DND-41 (cell line): ENCODE measurements around the gene CRCP.

Experiments used
- ATAC-seq: fragments of 200-7000 bp; cut with Tn5 transposase; 3 replicates; pipeline ENCODE4 v1.9.1; 2021; ENCODE audit warnings: low read depth; ENCODE audit not compliant: insufficient read depth
- DNase-seq: peaks from one replicate; pipeline ENCODE4 v3.0.0-alpha.2; 2020
- H2AFZ ChIP-seq: 2 replicates; pipeline ENCODE4 v1.6.0; 2012; ENCODE audit warnings: low read depth, low read length
- H3K27ac ChIP-seq: 2 replicates; pipeline ENCODE4 v1.5.1; 2012; ENCODE audit warnings: low read length, inconsistent platforms
- H3K27me3 ChIP-seq: fragments of 200-600 bp; sonication (generic); 2 replicates; pipeline ENCODE4 v1.6.0; 2012; ENCODE audit warnings: low read length, mild to moderate bottlenecking, inconsistent platforms; ENCODE audit not compliant: insufficient read depth, poor library complexity
- H3K36me3 ChIP-seq: 2 replicates; pipeline ENCODE4 v1.5.1; 2012; ENCODE audit warnings: low read length, inconsistent platforms; ENCODE audit not compliant: insufficient read depth
- H3K4me1 ChIP-seq: 2 replicates; pipeline ENCODE4 v1.5.1; 2012; ENCODE audit warnings: mild to moderate bottlenecking, low read length; ENCODE audit not compliant: insufficient read depth
- H3K4me2 ChIP-seq: 2 replicates; pipeline ENCODE4 v1.6.0; 2012; ENCODE audit warnings: mild to moderate bottlenecking, moderate library complexity, low read length, inconsistent platforms; ENCODE audit not compliant: insufficient read depth
- H3K4me3 ChIP-seq, 2 experiments: fragments of 200-600 bp in 1 of 2; shearing (Covaris generic) in 1 of 2; 2 replicates each; pipeline ENCODE4 v1.5.1; 2012 to 2016; ENCODE audit warnings: inconsistent platforms in 2 of 2, low read length in 2 of 2, mild to moderate bottlenecking in 2 of 2, low read depth in 1 of 2, moderate library complexity in 1 of 2
- H3K79me2 ChIP-seq: 2 replicates; pipeline ENCODE4 v1.6.0; 2012; ENCODE audit warnings: low read length, inconsistent platforms; ENCODE audit not compliant: insufficient read depth
- H3K9ac ChIP-seq: 2 replicates; pipeline ENCODE4 v1.6.0; 2012; ENCODE audit warnings: low read depth, mild to moderate bottlenecking, inconsistent platforms, low read length, moderate library complexity
- H3K9me3 ChIP-seq: 2 replicates; pipeline ENCODE4 v1.5.1; 2012; ENCODE audit warnings: low read length, moderate library complexity, mild to moderate bottlenecking, inconsistent platforms; ENCODE audit not compliant: insufficient read depth, severe bottlenecking
- H4K20me1 ChIP-seq: 2 replicates; pipeline ENCODE4 v1.6.0; 2012; ENCODE audit warnings: low read length; ENCODE audit not compliant: insufficient read depth
- CTCF ChIP-seq: IDR thresholded peaks from 2 replicates; pipeline ENCODE4 v1.5.1; 2012; ENCODE audit warnings: borderline replicate concordance, low read length, moderate library complexity, mild to moderate bottlenecking; ENCODE audit not compliant: poor library complexity, severe bottlenecking; ENCODE audit errors: extremely low read depth
- EZH2 ChIP-seq: IDR thresholded peaks from 3 replicates; pipeline ENCODE4 v1.6.1; 2012; ENCODE audit warnings: borderline replicate concordance, low read depth, mild to moderate bottlenecking, moderate library complexity, low read length, inconsistent platforms; ENCODE audit not compliant: severe bottlenecking

The CRCP gene

DNA sequence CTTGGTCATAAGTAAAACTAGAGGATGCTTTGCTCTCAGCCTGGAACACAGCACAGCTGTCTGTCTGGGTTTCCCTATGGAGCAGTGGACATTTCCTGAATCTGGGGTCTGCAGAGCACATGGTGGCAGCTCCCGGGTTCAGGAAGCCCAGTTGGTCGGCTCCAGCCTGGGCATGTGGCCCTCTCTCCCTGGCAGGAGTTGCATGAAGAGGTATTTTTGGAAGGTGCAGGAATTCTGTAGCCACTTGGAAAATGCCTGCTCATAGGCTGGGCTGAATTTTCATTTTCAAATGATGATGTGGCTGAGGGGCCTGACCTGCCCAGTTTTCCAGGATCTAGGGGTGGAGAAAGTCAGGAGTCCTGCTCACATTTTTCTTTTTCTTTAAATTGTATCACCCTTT is 83.8 kb downstream of the CRCP start:
- Histone ChIP-seq H3K4me3 (no peak overlapping the region), H3K27ac (no peak overlapping the region), H3K79me2 (no peaks in the 10 kb centered on the region), H3K27me3 (peaks cover 14% of the 10 kb centered on the region), H3K9me3 (no peaks in the 10 kb centered on the region), H3K4me2 (no peak overlapping the region), H3K9ac (no peak overlapping the region), H3K4me1 (no peaks in the 10 kb centered on the region), H4K20me1 (no peaks in the 10 kb centered on the region), H2AFZ (no peak overlapping the region), H3K36me3 (no peaks in the 10 kb centered on the region)
- no peak for ATAC-seq
- TF ChIP-seq CTCF, result no peak
- TF ChIP-seq EZH2, result no peak
- DNase-seq, result no peak

- Histone ChIP-seq H2AFZ (no peak overlapping the region), H3K27ac (no peak overlapping the region), H3K4me3 (no peak overlapping the region), H3K4me2 (no peak overlapping the region), H3K9me3 (no peaks in the 10 kb centered on the region), H3K79me2 (no peaks in the 10 kb centered on the region), H3K9ac (no peak overlapping the region), H3K27me3 (peaks cover 14% of the 10 kb centered on the region), H4K20me1 (no peaks in the 10 kb centered on the region), H3K4me1 (no peaks in the 10 kb centered on the region), H3K36me3 (no peaks in the 10 kb centered on the region)
- DNase-seq (no peak), ATAC-seq (no peak)
- TF ChIP-seq CTCF, result no peak
- no peak for TF ChIP-seq EZH2
These were observed 84.3 kb downstream of the CRCP start for GRCh38 chr7:66198956-66199355.

DNA sequence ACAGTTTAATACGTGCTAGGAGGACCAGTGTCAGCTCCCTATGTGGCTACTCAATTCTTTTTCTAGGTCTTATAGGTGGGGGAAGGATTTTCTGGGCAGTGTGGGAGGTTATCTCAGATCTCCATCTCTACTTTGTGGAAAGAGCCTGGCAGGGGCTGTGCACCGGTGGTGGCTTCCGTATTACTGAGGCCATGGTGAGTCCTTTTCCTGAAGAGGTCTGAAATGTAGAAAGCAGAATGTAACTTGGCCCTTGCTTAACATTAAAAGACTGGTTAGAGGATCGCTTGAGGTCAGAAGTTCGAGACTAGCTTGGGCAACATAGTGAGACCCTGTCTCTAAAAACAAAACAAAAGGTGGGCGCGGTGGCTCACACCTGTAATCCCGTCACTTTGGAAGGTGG is 87.8 kb downstream of the CRCP start:
- Histone ChIP-seq H3K4me3 (no peak overlapping the region), H3K27me3 (peaks cover 8% of the 10 kb centered on the region), H4K20me1 (no peaks in the 10 kb centered on the region), H3K4me2 (no peak overlapping the region), H3K9ac (no peak overlapping the region), H3K27ac (no peak overlapping the region), H3K79me2 (no peaks in the 10 kb centered on the region), H3K36me3 (no peaks in the 10 kb centered on the region), H2AFZ (no peak overlapping the region), H3K4me1 (no peaks in the 10 kb centered on the region), H3K9me3 (no peaks in the 10 kb centered on the region)
- TF ChIP-seq EZH2, result no peak
- no peak for TF ChIP-seq CTCF
- DNase-seq, result no peak
- no peak for ATAC-seq
